Neural cell (in vitro differentiated cells): ENCODE data around the gene USP48. TPM values are rescaled to one million over a fixed set of nuclear protein-coding genes. Genes with fewer than 3 reads are reported as not detected.

Experiments used
- H2AFZ ChIP-seq: fragments of 200-600, 300-800 bp; sonication (generic), shearing (Covaris generic); 2 replicates; pipeline ENCODE4 v1.6.0; 2014; ENCODE audit warnings: low read depth, mild to moderate bottlenecking, antibody characterized with exemption, low read length, moderate library complexity
- H3F3A ChIP-seq: fragments of 200-600 bp; shearing (Covaris generic); 2 replicates; pipeline ENCODE4 v1.6.1; 2016; ENCODE audit warnings: mild to moderate bottlenecking, moderate library complexity, mixed read lengths, antibody characterized with exemption, low read length; ENCODE audit not compliant: insufficient read depth, poor library complexity, severe bottlenecking
- H3K27ac ChIP-seq: fragments of 200-600, 300-800 bp; sonication (generic), shearing (Covaris generic); 2 replicates; pipeline ENCODE4 v1.5.1; 2014; ENCODE audit warnings: mild to moderate bottlenecking, low read length, moderate library complexity
- H3K27me3 ChIP-seq: fragments of 300-800, 200-600 bp; sonication (generic), shearing (Covaris generic); 2 replicates; pipeline ENCODE4 v1.6.0; 2014; ENCODE audit warnings: mild to moderate bottlenecking, low read depth, low read length, moderate library complexity; ENCODE audit not compliant: insufficient read depth
- H3K36me3 ChIP-seq: fragments of 300-800, 200-600 bp; sonication (generic), shearing (Covaris generic); 2 replicates; pipeline ENCODE4 v1.5.1; 2014; ENCODE audit warnings: mild to moderate bottlenecking, antibody characterized with exemption, low read length, moderate library complexity; ENCODE audit not compliant: insufficient read depth
- H3K4me2 ChIP-seq: fragments of 300-800, 200-600 bp; sonication (generic), shearing (Covaris generic); 2 replicates; pipeline ENCODE4 v1.6.0; 2014; ENCODE audit warnings: mild to moderate bottlenecking, low read length
- H3K4me3 ChIP-seq: fragments of 300-800, 200-600 bp; sonication (generic), shearing (Covaris generic); 2 replicates; pipeline ENCODE4 v1.5.1; 2014; ENCODE audit warnings: mild to moderate bottlenecking, low read length, moderate library complexity
- H3K79me2 ChIP-seq: fragments of 200-600 bp; shearing (Covaris generic); replicated peaks from 2 replicates; pipeline ENCODE4 v1.6.0; 2014; ENCODE audit warnings: mild to moderate bottlenecking, low read length, moderate library complexity; ENCODE audit not compliant: insufficient read depth
- H3K9ac ChIP-seq: fragments of 300-800, 200-600 bp; sonication (generic), shearing (Covaris generic); 2 replicates; pipeline ENCODE4 v1.6.1; 2016; ENCODE audit warnings: mild to moderate bottlenecking, low read length, mixed read lengths
- H3K9me2 ChIP-seq: fragments of 200-600 bp; shearing (Covaris generic); 2 replicates; pipeline ENCODE4 v1.6.1; 2016; ENCODE audit warnings: mild to moderate bottlenecking, low read length, mixed read lengths; ENCODE audit not compliant: insufficient read depth
- H3K9me3 ChIP-seq: fragments of 200-600, 300-800 bp; sonication (generic), shearing (Covaris generic); 2 replicates; pipeline ENCODE4 v1.6.1; 2016; ENCODE audit warnings: mild to moderate bottlenecking, mixed run types, low read length, moderate library complexity, mixed read lengths
- H4K20me1 ChIP-seq: fragments of 200-600 bp; shearing (Covaris generic); 2 replicates; pipeline ENCODE4 v1.6.1; 2016; ENCODE audit warnings: mild to moderate bottlenecking, mixed run types; ENCODE audit not compliant: insufficient read depth
- EP300 ChIP-seq: fragments of 450-650 bp; conservative IDR thresholded peaks from 2 replicates; pipeline ENCODE4 v1.6.1; 2014; ENCODE audit warnings: antibody characterized with exemption, mild to moderate bottlenecking, moderate library complexity; ENCODE audit not compliant: poor library complexity, severe bottlenecking
- EZH2 ChIP-seq: fragments of 200-600, 300-800 bp; shearing (Covaris generic), sonication (generic); IDR thresholded peaks from 2 replicates; pipeline ENCODE4 v1.6.1; 2014; ENCODE audit warnings: antibody characterized with exemption, low read length, borderline replicate concordance, mild to moderate bottlenecking; ENCODE audit not compliant: insufficient read depth, poor library complexity, severe bottlenecking
- MXI1 ChIP-seq: fragments of 450-650 bp; conservative IDR thresholded peaks from 2 replicates; pipeline ENCODE4 v1.6.1; 2014; ENCODE audit warnings: antibody characterized with exemption, mild to moderate bottlenecking; ENCODE audit not compliant: poor library complexity, severe bottlenecking
- POLR2AphosphoS5 ChIP-seq: IDR thresholded peaks from 2 replicates; pipeline ENCODE4 v1.6.1; 2012
- RAD21 ChIP-seq: fragments of 450-650 bp; conservative IDR thresholded peaks from 2 replicates; pipeline ENCODE4 v1.6.1; 2014; ENCODE audit warnings: antibody characterized with exemption, mild to moderate bottlenecking, moderate library complexity
- SMC3 ChIP-seq: fragments of 450-650 bp; conservative IDR thresholded peaks from 2 replicates; pipeline ENCODE4 v1.6.1; 2014; ENCODE audit warnings: antibody characterized with exemption, mild to moderate bottlenecking, moderate library complexity; ENCODE audit not compliant: poor library complexity
- TAF1 ChIP-seq: IDR thresholded peaks from 2 replicates; pipeline ENCODE4 v1.6.1; 2012; ENCODE audit warnings: low read depth
- polyA plus RNA-seq: library from polyadenylated mRNA; depleted of rRNA; stranded (reverse); fragments of >200 nt; gene quantifications from 2 replicates; pipeline ENCODE4 v1.2.3, GENCODE V29; 2014
- TF ChIP-seq, protein P1 (sequence below): fragments of 450-650 bp; IDR thresholded peaks from 2 replicates; pipeline ENCODE4 v1.5.1; 2014; ENCODE audit warnings: antibody characterized with exemption, mild to moderate bottlenecking, moderate library complexity; ENCODE audit not compliant: poor library complexity, severe bottlenecking
- TF ChIP-seq, protein P2 (sequence below): IDR thresholded peaks from 2 replicates; pipeline ENCODE4 v1.6.1; 2012; ENCODE audit warnings: borderline replicate concordance

The USP48 gene
- polyA plus RNA-seq, 1 donor from 2014 or later = 67.2 TPM

DNA sequence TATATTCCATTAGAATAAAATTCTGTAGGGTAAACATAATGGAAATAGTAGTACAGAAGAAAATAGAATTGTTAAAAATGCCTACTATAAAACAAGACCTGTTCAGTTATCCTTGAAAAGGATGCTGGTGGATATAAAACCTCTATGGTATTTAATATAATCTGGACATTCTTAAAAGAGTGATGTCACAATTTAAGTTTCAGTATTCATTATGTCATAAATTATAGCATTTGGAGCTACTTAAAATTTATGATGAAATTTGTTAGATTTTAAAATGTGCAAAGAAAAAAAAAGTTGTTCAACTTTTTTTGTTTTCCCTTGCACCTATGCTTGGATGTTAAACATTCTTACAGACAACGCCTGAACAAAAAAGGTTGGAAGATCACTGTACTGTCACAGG is 50.3 kb downstream of the USP48 start (continued):
- TF ChIP-seq SMC3 = no peak

DNA sequence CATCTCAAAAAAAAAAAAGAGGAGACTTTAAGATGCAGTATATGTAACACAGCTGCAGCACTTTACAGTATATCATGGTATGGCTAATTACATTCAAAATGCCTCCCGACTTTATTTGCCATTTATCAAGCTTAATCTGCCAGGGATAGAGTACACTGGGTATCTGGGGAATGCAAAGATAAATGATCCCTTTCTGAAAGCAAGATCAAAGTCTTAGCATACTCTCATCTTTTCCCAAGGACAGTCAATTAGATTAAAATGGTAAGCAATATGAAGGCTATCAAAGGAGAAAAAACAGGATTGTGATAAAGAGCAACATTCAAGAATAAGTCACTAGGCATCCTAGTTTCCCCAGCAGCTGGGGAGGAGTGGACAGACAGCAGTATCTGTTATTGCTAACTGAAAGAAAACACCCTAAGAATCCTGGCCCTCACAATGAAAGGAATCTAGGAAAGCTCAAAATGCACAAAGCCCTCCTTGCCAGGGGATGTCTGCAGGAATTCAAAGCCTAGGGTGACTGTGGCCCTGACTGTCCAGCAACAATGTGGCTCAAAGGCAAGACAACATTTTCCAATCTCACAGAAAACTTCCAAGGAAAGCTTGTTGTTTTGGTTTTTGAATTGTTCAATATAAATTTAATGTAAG is 57.1 kb downstream of the USP48 start:
- no peaks in the 10 kb centered on the region for H3K36me3 ChIP-seq
- no peaks in the 10 kb centered on the region for H3K9me3 ChIP-seq
- H3K4me3 ChIP-seq = no peak overlapping the region
- H3K4me2 ChIP-seq = no peak overlapping the region
- H3F3A ChIP-seq = no peaks in the 10 kb centered on the region
- no peaks in the 10 kb centered on the region for H3K79me2 ChIP-seq
- H3K27ac ChIP-seq = no peak overlapping the region
- no peaks in the 10 kb centered on the region for H4K20me1 ChIP-seq
- no peak overlapping the region for H2AFZ ChIP-seq
- H3K27me3 ChIP-seq = no peaks in the 10 kb centered on the region
- no peak overlapping the region for H3K9ac ChIP-seq
- H3K9me2 ChIP-seq = no peaks in the 10 kb centered on the region
- TF ChIP-seq TAF1 (no peak), MXI1 (no peak), EZH2 (no peak), EP300 (no peak), POLR2AphosphoS5 (no peak)
- TF ChIP-seq, protein P1, sequence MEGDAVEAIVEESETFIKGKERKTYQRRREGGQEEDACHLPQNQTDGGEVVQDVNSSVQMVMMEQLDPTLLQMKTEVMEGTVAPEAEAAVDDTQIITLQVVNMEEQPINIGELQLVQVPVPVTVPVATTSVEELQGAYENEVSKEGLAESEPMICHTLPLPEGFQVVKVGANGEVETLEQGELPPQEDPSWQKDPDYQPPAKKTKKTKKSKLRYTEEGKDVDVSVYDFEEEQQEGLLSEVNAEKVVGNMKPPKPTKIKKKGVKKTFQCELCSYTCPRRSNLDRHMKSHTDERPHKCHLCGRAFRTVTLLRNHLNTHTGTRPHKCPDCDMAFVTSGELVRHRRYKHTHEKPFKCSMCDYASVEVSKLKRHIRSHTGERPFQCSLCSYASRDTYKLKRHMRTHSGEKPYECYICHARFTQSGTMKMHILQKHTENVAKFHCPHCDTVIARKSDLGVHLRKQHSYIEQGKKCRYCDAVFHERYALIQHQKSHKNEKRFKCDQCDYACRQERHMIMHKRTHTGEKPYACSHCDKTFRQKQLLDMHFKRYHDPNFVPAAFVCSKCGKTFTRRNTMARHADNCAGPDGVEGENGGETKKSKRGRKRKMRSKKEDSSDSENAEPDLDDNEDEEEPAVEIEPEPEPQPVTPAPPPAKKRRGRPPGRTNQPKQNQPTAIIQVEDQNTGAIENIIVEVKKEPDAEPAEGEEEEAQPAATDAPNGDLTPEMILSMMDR = no peak
- TF ChIP-seq, protein P2, sequence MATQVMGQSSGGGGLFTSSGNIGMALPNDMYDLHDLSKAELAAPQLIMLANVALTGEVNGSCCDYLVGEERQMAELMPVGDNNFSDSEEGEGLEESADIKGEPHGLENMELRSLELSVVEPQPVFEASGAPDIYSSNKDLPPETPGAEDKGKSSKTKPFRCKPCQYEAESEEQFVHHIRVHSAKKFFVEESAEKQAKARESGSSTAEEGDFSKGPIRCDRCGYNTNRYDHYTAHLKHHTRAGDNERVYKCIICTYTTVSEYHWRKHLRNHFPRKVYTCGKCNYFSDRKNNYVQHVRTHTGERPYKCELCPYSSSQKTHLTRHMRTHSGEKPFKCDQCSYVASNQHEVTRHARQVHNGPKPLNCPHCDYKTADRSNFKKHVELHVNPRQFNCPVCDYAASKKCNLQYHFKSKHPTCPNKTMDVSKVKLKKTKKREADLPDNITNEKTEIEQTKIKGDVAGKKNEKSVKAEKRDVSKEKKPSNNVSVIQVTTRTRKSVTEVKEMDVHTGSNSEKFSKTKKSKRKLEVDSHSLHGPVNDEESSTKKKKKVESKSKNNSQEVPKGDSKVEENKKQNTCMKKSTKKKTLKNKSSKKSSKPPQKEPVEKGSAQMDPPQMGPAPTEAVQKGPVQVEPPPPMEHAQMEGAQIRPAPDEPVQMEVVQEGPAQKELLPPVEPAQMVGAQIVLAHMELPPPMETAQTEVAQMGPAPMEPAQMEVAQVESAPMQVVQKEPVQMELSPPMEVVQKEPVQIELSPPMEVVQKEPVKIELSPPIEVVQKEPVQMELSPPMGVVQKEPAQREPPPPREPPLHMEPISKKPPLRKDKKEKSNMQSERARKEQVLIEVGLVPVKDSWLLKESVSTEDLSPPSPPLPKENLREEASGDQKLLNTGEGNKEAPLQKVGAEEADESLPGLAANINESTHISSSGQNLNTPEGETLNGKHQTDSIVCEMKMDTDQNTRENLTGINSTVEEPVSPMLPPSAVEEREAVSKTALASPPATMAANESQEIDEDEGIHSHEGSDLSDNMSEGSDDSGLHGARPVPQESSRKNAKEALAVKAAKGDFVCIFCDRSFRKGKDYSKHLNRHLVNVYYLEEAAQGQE = no peak

DNA sequence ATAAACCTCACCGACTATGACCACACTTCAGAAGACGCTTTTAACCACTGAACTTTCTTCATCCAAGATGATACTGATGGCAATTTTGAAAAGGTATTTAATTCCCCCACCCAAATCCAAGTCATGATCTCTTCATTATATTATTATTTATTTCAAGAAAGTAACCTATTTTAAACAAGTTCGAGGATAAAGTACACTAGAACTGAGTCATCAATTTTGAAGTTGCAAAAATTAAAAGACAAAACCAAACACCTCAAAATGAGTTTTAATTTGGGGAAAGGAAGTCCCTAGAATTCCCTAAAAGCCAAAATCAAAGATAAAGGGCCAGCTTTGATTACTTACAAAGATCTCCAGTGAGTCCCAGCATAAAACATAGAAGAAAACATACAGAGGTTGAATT is 58.4 kb downstream of the USP48 start:
- no peaks in the 10 kb centered on the region for H3K9me3 ChIP-seq
- no peaks in the 10 kb centered on the region for H4K20me1 ChIP-seq
- TF ChIP-seq TAF1 (no peak), MXI1 (no peak), EP300 (no peak), POLR2AphosphoS5 (no peak), EZH2 (no peak), SMC3 (no peak), RAD21 (no peak)
- TF ChIP-seq, protein P1 = no peak
- TF ChIP-seq, protein P2 = no peak
- H2AFZ ChIP-seq = no peak overlapping the region
- no peak overlapping the region for H3K27ac ChIP-seq
- H3F3A ChIP-seq = no peaks in the 10 kb centered on the region
- H3K27me3 ChIP-seq = no peaks in the 10 kb centered on the region
- H3K9ac ChIP-seq = no peak overlapping the region
- H3K4me2 ChIP-seq = no peak overlapping the region
- H3K79me2 ChIP-seq = no peaks in the 10 kb centered on the region
- H3K9me2 ChIP-seq = no peaks in the 10 kb centered on the region
- H3K4me3 ChIP-seq = no peak overlapping the region
- H3K36me3 ChIP-seq = no peaks in the 10 kb centered on the region
